ENCODE results near the gene COPG2. TPM values are rescaled to one million over a fixed set of nuclear protein-coding genes. Genes with fewer than 3 reads are reported as not detected.

The COPG2 gene
- total and polyA plus RNA-seq, 2 of the 4 experiments (the other 2 are of a cell fraction): 18.1 to 50.0 TPM

DNA sequence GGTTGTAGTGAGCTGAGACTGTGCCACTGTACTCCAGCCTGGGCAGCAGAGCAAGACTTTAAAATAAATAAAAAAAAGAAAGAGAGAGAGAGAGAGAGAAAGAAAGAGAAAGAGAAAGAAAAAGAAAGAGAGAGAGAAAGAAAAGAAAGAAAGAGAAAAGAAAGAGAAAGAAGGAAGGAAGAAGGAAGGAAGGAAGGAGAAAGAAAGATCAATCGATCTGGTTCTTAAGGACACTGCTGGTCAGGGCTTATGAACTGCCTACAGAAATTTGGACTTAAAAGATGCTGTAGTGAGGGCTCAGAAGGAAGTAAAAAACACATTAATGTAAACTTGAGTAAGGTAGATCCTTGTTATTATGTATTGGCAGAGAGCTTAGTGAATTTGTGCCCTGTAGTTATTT, 62.4 kb downstream of the COPG2 start:
- in situ Hi-C loops (cut with MboI; ENCODE audit: low sequenced_read_pairs): no loop called here
- H3K4me1 ChIP-seq (ENCODE audit: control insufficient read depth, insufficient read depth, low read length): no peaks in the 10 kb centered on the region
- no peak overlapping the region for H2BK20ac ChIP-seq (ENCODE audit: low read depth, low read length)
- H3K14ac ChIP-seq (replicated peaks; ENCODE audit: low read depth, low read length): no peak overlapping the region
- H3K18ac ChIP-seq (ENCODE audit: low read depth, low read length): no peak overlapping the region
- no peaks in the 10 kb centered on the region for H3K9me1 ChIP-seq (ENCODE audit: insufficient read depth, low read length)
- H3K4ac ChIP-seq (ENCODE audit: low read depth, low read length): no peak overlapping the region
- no peak overlapping the region for H3K4me3 ChIP-seq (ENCODE audit: insufficient read depth, low read depth, low read length)
- CTCF ChIA-PET: no interaction called here
- no peaks in the 10 kb centered on the region for H3K27me3 ChIP-seq (ENCODE audit: control insufficient read depth, insufficient read depth, low read length)
- no peaks in the 10 kb centered on the region for H3K79me1 ChIP-seq (ENCODE audit: low read depth in 1 of 2, low read length in 2 of 2)
- peaks cover 5% of the 10 kb centered on the region; the same call in 1 of the 2 replicates for H3K36me3 ChIP-seq (ENCODE audit: control insufficient read depth, insufficient read depth, low read length)
- no peak overlapping the region for H3K27ac ChIP-seq (ENCODE audit: insufficient read depth, low read length)
- no peak overlapping the region for H2AK5ac ChIP-seq (ENCODE audit: low read depth, low read length)
- TF ChIP-seq CHD1 (IDR thresholded peaks at IDR 0.05; ENCODE audit: low read depth, low read length) (no peak), SMC3 (IDR thresholded peaks at IDR 0.05; ENCODE audit: low read depth, low read length) (no peak), NFE2L2 (IDR thresholded peaks at IDR 0.05; ENCODE audit: low read depth, low read length) (no peak), BHLHE40 (IDR thresholded peaks at IDR 0.05; ENCODE audit: low read depth, low read length) (no peak), RCOR1 (IDR thresholded peaks at IDR 0.05; ENCODE audit: insufficient replicate concordance, low read length) (no peak), MAZ (IDR thresholded peaks at IDR 0.05; ENCODE audit: borderline replicate concordance, low read depth, low read length) (no peak), POLR2A (IDR thresholded peaks at IDR 0.05; ENCODE audit: low read depth, low read length) (no peak), MXI1 (IDR thresholded peaks at IDR 0.05; ENCODE audit: borderline replicate concordance, low read depth, low read length) (no peak), CEBPB (IDR thresholded peaks at IDR 0.05; ENCODE audit: low read depth, low read length) (no peak), RAD21 (IDR thresholded peaks at IDR 0.05; ENCODE audit: low read length) (no peak), FOS (IDR thresholded peaks at IDR 0.05; ENCODE audit: low read depth, low read length) (no peak), RFX5 (IDR thresholded peaks at IDR 0.05; ENCODE audit: low read depth, low read length) (no peak), MAFK (IDR thresholded peaks at IDR 0.05; ENCODE audit: low read depth, low read length) (no peak)
- TF ChIP-seq, protein P1, sequence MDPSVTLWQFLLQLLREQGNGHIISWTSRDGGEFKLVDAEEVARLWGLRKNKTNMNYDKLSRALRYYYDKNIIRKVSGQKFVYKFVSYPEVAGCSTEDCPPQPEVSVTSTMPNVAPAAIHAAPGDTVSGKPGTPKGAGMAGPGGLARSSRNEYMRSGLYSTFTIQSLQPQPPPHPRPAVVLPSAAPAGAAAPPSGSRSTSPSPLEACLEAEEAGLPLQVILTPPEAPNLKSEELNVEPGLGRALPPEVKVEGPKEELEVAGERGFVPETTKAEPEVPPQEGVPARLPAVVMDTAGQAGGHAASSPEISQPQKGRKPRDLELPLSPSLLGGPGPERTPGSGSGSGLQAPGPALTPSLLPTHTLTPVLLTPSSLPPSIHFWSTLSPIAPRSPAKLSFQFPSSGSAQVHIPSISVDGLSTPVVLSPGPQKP (IDR thresholded peaks at IDR 0.05; ENCODE audit: borderline replicate concordance, low read depth, low read length): no peak
- TF ChIP-seq, protein P2, sequence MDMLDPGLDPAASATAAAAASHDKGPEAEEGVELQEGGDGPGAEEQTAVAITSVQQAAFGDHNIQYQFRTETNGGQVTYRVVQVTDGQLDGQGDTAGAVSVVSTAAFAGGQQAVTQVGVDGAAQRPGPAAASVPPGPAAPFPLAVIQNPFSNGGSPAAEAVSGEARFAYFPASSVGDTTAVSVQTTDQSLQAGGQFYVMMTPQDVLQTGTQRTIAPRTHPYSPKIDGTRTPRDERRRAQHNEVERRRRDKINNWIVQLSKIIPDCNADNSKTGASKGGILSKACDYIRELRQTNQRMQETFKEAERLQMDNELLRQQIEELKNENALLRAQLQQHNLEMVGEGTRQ (IDR thresholded peaks at IDR 0.05; ENCODE audit: low read depth, low read length): no peak
- TF ChIP-seq, protein P3, sequence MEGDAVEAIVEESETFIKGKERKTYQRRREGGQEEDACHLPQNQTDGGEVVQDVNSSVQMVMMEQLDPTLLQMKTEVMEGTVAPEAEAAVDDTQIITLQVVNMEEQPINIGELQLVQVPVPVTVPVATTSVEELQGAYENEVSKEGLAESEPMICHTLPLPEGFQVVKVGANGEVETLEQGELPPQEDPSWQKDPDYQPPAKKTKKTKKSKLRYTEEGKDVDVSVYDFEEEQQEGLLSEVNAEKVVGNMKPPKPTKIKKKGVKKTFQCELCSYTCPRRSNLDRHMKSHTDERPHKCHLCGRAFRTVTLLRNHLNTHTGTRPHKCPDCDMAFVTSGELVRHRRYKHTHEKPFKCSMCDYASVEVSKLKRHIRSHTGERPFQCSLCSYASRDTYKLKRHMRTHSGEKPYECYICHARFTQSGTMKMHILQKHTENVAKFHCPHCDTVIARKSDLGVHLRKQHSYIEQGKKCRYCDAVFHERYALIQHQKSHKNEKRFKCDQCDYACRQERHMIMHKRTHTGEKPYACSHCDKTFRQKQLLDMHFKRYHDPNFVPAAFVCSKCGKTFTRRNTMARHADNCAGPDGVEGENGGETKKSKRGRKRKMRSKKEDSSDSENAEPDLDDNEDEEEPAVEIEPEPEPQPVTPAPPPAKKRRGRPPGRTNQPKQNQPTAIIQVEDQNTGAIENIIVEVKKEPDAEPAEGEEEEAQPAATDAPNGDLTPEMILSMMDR (conservative IDR thresholded peaks at IDR 0.05; ENCODE audit: low read depth, low read length): no peak
- H3K56ac ChIP-seq (ENCODE audit: extremely low read depth, insufficient read depth, low read length): no peak overlapping the region
- POLR2A ChIA-PET (ENCODE audit: unreplicated experiment): no interaction called here
- intact Hi-C loops (cut with micrococcal nuclease): no loop called here
- dilution Hi-C loops (cut with HindIII; ENCODE audit: low sequenced_read_pairs, unreplicated experiment): no loop called here
- no peaks in the 10 kb centered on the region for H3K9me3 ChIP-seq (ENCODE audit: control insufficient read depth, insufficient read depth, low read length)
- H2BK15ac ChIP-seq (ENCODE audit: low read depth, low read length): no peak overlapping the region
- no peak overlapping the region for H4K8ac ChIP-seq (ENCODE audit: low read depth in 2 of 2, low read length in 2 of 2)
- no peak overlapping the region for H4K5ac ChIP-seq (ENCODE audit: low read depth, low read length)
- no peak for ATAC-seq (ENCODE audit: low read depth)
- no peak overlapping the region for H3K23ac ChIP-seq (ENCODE audit: low read depth, low read length)
- no TSS peak for BruUV-seq (replicated peaks)
- no peak overlapping the region for H2BK5ac ChIP-seq (ENCODE audit: low read depth, low read length, poor library complexity, severe bottlenecking)
- WGBS, 2 experiments (ENCODE audit: extremely low coverage in 2 of 2, insufficient read length in 1 of 2): 100% methylated on average over 1 of the region's 1 CpG; no CpG with 5 or more reads in 1 of the 2 experiments
- H3K9ac ChIP-seq (ENCODE audit: low read depth, low read length): no peak overlapping the region
- DNase-seq: no peak
- no peak overlapping the region for H2AK9ac ChIP-seq (replicated peaks; ENCODE audit: low read depth, low read length, poor library complexity)
- no peak overlapping the region for H4K91ac ChIP-seq (ENCODE audit: insufficient read depth, low read depth, low read length)
- no peak overlapping the region for H3K4me2 ChIP-seq (ENCODE audit: low read depth, low read length)
- no peak overlapping the region for H2AFZ ChIP-seq (replicated peaks; ENCODE audit: low read length, poor library complexity)
- no peak overlapping the region for H2BK120ac ChIP-seq (ENCODE audit: low read depth, low read length)
- H4K20me1 ChIP-seq (ENCODE audit: insufficient read depth, low read length): no peaks in the 10 kb centered on the region
